ENCODE measurements around the gene ADAMTSL1.
A peak's percentile ranks its signal among the peaks of the same experiment; 100 is the strongest.

ADAMTSL1 gene

DNA sequence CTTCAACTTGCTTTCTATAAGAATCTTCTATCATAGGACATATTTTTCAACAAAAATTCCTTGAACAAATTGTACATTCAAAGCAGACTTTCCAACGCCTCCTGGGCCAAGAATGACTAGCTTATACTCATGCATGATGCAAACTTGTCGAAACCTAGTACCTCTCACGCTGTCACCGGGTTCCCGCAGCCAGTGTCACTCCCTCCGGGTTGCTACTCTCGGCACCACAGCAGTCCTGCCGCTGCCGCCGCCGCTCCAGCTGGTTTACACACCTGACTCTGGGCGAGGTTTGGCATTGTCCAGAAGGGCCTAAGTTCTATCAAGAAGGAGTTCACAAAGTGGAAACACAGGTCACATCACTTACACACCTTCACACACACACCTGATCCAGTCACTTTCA, 244.4 kb downstream of the ADAMTSL1 start:
- DNase-seq (ENCODE audit: low read depth): no peak
- TF ChIP-seq, protein P1, sequence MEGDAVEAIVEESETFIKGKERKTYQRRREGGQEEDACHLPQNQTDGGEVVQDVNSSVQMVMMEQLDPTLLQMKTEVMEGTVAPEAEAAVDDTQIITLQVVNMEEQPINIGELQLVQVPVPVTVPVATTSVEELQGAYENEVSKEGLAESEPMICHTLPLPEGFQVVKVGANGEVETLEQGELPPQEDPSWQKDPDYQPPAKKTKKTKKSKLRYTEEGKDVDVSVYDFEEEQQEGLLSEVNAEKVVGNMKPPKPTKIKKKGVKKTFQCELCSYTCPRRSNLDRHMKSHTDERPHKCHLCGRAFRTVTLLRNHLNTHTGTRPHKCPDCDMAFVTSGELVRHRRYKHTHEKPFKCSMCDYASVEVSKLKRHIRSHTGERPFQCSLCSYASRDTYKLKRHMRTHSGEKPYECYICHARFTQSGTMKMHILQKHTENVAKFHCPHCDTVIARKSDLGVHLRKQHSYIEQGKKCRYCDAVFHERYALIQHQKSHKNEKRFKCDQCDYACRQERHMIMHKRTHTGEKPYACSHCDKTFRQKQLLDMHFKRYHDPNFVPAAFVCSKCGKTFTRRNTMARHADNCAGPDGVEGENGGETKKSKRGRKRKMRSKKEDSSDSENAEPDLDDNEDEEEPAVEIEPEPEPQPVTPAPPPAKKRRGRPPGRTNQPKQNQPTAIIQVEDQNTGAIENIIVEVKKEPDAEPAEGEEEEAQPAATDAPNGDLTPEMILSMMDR (conservative IDR thresholded peaks at IDR 0.05; ENCODE audit: low read depth, low read length): no peak
- H3K4me3 ChIP-seq (ENCODE audit: low read depth, low read length): no peak overlapping the region

DNA sequence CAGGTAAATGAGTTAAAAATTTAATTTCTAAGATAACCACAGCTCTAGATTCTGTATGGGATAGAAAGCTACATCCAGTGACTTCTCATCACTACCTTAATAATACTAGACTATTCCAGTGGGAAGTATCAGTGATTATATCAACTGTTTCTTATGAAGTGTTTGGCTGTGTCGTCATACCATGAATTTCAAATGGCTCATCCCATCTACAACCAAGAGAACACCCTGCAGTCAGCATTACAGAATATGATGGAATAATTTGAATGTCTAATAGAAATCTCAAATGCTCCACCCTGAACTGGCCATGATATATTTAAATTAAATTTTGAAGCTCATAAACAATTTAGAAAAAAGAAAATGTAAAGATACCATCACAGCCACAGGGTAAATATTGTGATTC, 245.0 kb downstream of the ADAMTSL1 start:
- no peak overlapping the region for H3K4me3 ChIP-seq (ENCODE audit: low read depth, low read length)
- TF ChIP-seq, protein P1 (conservative IDR thresholded peaks at IDR 0.05; ENCODE audit: low read depth, low read length): no peak
- DNase-seq (ENCODE audit: low read depth): no peak

DNA sequence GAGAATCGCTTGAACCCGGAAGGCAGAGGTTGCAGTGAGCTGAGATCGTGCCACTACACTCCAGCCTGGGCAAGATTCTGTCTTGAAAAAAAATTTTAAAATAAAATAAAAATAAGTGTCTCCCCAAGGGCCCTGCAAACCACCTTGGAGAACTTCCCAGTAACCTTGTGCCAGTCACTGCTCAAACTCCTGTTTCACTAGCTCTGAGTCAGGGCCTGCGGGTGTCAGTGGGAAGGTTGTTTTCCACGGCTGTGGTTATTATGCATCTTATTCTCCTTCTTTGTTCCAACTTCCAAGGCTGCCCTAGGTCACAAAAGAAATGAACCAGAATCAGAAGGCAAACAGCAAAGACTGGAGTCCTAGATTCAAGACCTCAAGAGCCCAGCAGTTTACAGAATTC, 246.7 kb downstream of the ADAMTSL1 start:
- no peak overlapping the region for H3K4me3 ChIP-seq (ENCODE audit: low read depth, low read length)
- peak; percentile 42 for DNase-seq (ENCODE audit: low read depth)
- TF ChIP-seq, protein P1 (conservative IDR thresholded peaks at IDR 0.05; ENCODE audit: low read depth, low read length): no peak

DNA sequence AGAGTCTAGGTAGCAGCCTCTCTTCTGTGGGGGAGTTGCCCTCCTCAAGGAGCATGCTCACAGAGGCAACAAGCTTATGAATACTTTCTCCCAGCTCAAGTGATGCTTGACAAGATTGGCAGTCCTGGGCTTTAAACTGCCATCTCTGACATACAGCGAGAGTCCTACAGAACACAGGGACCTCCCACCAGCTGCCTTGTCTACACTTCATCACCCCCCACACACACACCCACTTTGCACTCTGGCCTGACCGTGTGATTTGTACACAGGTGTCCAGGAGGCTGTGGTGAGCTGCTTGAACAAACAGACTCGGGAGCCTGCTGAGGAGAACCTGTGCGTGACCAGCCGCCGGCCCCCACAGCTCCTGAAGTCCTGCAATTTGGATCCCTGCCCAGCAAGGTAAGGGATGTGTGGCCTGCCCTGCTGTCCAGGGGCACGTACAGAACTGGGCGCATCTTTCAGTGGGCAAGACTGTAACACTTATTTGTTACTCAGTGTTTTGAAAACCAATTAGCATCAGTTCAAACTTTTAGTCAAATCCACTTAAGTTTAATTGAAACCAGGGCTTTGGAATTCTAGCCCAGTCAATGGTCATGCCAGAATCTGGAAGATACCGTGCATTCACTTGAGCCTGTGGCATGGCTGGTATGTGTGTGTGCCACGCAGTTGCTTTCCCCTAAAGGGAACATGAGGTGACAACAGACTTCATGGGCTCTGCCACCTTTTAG, 247.5 kb downstream of the ADAMTSL1 start:
- TF ChIP-seq, protein P1 (conservative IDR thresholded peaks at IDR 0.05; ENCODE audit: low read depth, low read length): no peak
- no peak overlapping the region for H3K4me3 ChIP-seq (ENCODE audit: low read depth, low read length)
- no peak for DNase-seq (ENCODE audit: low read depth)

DNA sequence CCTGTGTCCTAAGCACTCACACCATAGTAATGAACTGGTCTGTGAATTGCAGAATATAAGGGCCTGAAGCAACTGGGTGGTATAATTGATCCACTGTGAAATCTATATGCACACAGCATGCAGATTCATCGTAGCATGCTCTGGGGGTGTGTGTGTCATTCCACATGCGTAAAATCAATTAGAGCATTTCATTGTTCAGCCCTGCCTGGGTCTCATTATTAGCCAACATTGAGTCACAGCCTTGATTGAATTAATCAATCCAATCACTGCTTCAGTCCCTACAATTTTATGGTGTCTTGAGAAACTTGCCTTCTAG, 248.0 kb downstream of the ADAMTSL1 start:
- TF ChIP-seq, protein P1 (conservative IDR thresholded peaks at IDR 0.05; ENCODE audit: low read depth, low read length): no peak
- H3K4me3 ChIP-seq (ENCODE audit: low read depth, low read length): no peak overlapping the region
- no peak for DNase-seq (ENCODE audit: low read depth)

DNA sequence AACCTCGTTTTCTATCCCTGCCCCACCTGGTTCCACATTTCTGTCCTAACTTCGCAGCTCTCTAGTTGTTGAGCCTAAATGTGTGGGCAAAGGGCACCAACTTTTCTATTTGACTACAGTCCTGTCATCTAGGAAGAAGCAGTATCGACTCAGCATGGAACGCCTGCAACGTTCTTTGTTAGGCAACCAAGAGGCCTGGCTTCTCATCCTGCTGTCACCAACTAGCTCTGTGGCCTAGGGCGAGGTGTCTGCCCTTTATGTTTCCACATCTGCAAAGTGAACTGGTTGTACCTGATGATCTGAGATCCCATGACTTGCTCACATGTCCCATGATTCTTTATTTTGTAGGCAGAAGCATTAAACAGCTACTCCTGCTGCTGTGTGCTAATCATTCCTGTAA, 248.9 kb downstream of the ADAMTSL1 start:
- no peak overlapping the region for H3K4me3 ChIP-seq (ENCODE audit: low read depth, low read length)
- DNase-seq (ENCODE audit: low read depth): peak; percentile 23
- TF ChIP-seq, protein P1 (conservative IDR thresholded peaks at IDR 0.05; ENCODE audit: low read depth, low read length): no peak

DNA sequence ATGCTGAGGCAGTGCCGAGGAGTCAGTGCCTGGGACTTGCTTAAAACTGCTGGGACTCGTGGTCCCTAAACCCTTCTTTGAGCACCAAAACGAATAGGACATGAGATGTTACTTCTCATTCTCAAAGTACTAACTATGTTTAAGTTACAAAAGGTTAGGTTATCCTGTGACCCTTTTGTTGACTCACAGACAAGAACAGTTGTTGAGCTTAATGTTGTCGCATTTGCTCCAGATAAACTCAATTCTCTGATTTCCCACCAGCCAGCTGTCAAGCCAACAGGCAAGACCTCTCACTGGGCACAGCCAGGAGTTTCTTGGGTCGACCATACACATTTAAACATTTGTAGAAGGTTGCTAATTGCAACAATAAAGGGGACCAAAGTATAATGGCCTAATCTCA, 249.4 kb downstream of the ADAMTSL1 start:
- TF ChIP-seq, protein P1 (conservative IDR thresholded peaks at IDR 0.05; ENCODE audit: low read depth, low read length): no peak
- H3K4me3 ChIP-seq (ENCODE audit: low read depth, low read length): no peak overlapping the region
- peak; percentile 18 for DNase-seq (ENCODE audit: low read depth)
